Suprapubic skin (tissue), 4 donors: ENCODE data around the gene MAP1A.

Source experiments
- EP300 ChIP-seq: sonication (generic); formaldehyde crosslinking; IDR thresholded peaks from one replicate; pipeline ENCODE4 v1.6.1; 2017; ENCODE audit warnings: antibody characterized with exemption
- POLR2A ChIP-seq, 2 donors: fragments of 450-650 bp; IDR thresholded peaks; one replicate each; pipeline ENCODE4 v1.6.1; 2017; ENCODE audit warnings: antibody characterized with exemption in 2 of 2, mild to moderate bottlenecking in 2 of 2, moderate library complexity in 2 of 2
- POLR2AphosphoS5 ChIP-seq, 3 donors: sonication (generic); formaldehyde crosslinking; IDR thresholded peaks; one replicate each; pipeline ENCODE4 v1.6.1; 2017; ENCODE audit warnings: antibody characterized with exemption in 3 of 3
- TF ChIP-seq, protein P1 (sequence below), 2 donors: fragments of 200-600 bp in 1 of 2; fragments of 450-650 bp in 1 of 2; sonication (generic) in 1 of 2; IDR thresholded peaks; one replicate each; pipeline ENCODE4 v1.5.1; 2016 to 2019; ENCODE audit warnings: antibody characterized with exemption in 2 of 2, mild to moderate bottlenecking in 1 of 2, moderate library complexity in 1 of 2

DNA sequence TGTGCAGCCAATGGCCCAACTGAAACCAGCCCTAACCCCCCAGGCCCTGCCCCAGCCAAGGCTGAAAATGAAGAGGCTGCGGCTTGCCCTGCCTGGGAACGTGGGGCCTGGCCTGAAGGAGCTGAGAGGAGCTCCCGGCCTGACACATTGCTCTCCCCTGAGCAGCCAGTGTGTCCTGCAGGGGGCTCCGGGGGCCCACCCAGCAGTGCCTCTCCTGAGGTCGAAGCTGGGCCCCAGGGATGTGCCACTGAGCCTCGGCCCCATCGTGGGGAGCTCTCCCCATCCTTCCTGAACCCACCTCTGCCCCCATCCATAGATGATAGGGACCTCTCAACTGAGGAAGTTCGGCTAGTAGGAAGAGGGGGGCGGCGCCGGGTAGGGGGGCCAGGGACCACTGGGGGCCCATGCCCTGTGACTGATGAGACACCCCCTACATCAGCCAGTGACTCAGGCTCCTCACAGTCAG is 11.2 kb downstream of the MAP1A start:
- TF ChIP-seq POLR2A (IDR thresholded peaks at IDR 0.05) (no peak), EP300 (no peak), POLR2AphosphoS5 (IDR thresholded peaks at IDR 0.05) (no peak)
- TF ChIP-seq, protein P1, sequence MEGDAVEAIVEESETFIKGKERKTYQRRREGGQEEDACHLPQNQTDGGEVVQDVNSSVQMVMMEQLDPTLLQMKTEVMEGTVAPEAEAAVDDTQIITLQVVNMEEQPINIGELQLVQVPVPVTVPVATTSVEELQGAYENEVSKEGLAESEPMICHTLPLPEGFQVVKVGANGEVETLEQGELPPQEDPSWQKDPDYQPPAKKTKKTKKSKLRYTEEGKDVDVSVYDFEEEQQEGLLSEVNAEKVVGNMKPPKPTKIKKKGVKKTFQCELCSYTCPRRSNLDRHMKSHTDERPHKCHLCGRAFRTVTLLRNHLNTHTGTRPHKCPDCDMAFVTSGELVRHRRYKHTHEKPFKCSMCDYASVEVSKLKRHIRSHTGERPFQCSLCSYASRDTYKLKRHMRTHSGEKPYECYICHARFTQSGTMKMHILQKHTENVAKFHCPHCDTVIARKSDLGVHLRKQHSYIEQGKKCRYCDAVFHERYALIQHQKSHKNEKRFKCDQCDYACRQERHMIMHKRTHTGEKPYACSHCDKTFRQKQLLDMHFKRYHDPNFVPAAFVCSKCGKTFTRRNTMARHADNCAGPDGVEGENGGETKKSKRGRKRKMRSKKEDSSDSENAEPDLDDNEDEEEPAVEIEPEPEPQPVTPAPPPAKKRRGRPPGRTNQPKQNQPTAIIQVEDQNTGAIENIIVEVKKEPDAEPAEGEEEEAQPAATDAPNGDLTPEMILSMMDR (IDR thresholded peaks at IDR 0.05), result no peak
